OCI-LY1 (cell line): ENCODE data around the gene CAMTA1.

Experiments
- H2AFZ ChIP-seq: fragments of 200-600 bp; sonication (generic), shearing (Covaris generic); 2 replicates; pipeline ENCODE4 v1.6.0; 2014; ENCODE audit warnings: antibody characterized with exemption, mild to moderate bottlenecking, low read length
- H3F3A ChIP-seq: fragments of 200-600 bp; sonication (generic), shearing (Covaris generic); 2 replicates; pipeline ENCODE4 v1.6.0; 2014; ENCODE audit warnings: mild to moderate bottlenecking, antibody characterized with exemption, low read length, moderate library complexity; ENCODE audit not compliant: insufficient read depth
- H3K27ac ChIP-seq: fragments of 200-600 bp; sonication (generic); 2 replicates; pipeline ENCODE4 v1.5.1; 2014; ENCODE audit warnings: low read length, mixed run types, mild to moderate bottlenecking, low read depth; ENCODE audit not compliant: poor library complexity, severe bottlenecking
- H3K27me3 ChIP-seq: fragments of 200-600 bp; sonication (generic); 2 replicates; pipeline ENCODE4 v1.6.0; 2014; ENCODE audit warnings: antibody characterized with exemption, mild to moderate bottlenecking, low read length, moderate library complexity; ENCODE audit not compliant: insufficient read depth
- H3K36me3 ChIP-seq: fragments of 200-600 bp; sonication (generic); 2 replicates; pipeline ENCODE4 v1.6.1; 2014; ENCODE audit warnings: mild to moderate bottlenecking, antibody characterized with exemption, low read length, moderate library complexity, mixed read lengths; ENCODE audit not compliant: insufficient read depth
- H3K4me1 ChIP-seq: fragments of 200-600 bp; sonication (generic); 2 replicates; pipeline ENCODE4 v1.5.1; 2014; ENCODE audit warnings: mild to moderate bottlenecking, low read length, moderate library complexity; ENCODE audit not compliant: insufficient read depth, severe bottlenecking
- H3K4me2 ChIP-seq: fragments of 200-600 bp; sonication (generic), shearing (Covaris generic); 2 replicates; pipeline ENCODE4 v1.6.1; 2014; ENCODE audit warnings: low read length
- H3K4me3 ChIP-seq: fragments of 200-600 bp; sonication (generic); 2 replicates; pipeline ENCODE4 v1.5.1; 2014; ENCODE audit warnings: low read length, low read depth, mild to moderate bottlenecking, mixed read lengths; ENCODE audit not compliant: poor library complexity, severe bottlenecking
- H3K79me2 ChIP-seq: fragments of 200-600 bp; shearing (Covaris generic); 2 replicates; pipeline ENCODE4 v1.6.1; 2016; ENCODE audit warnings: mixed run types, low read length, mixed read lengths; ENCODE audit not compliant: insufficient read depth
- H3K9ac ChIP-seq: fragments of 200-600 bp; sonication (generic), shearing (Covaris generic); 2 replicates; pipeline ENCODE4 v1.6.1; 2014; ENCODE audit warnings: mild to moderate bottlenecking, low read length, mixed read lengths
- H3K9me2 ChIP-seq: fragments of 200-600 bp; sonication (generic), shearing (Covaris generic); 2 replicates; pipeline ENCODE4 v1.6.1; 2014; ENCODE audit warnings: low read depth, mild to moderate bottlenecking, low read length, mixed read lengths
- H3K9me3 ChIP-seq: fragments of 200-600 bp; shearing (Covaris generic); 2 replicates; pipeline ENCODE4 v1.6.1; 2014; ENCODE audit warnings: low read length, mixed read lengths
- H4K20me1 ChIP-seq: fragments of 200-600 bp; sonication (generic), shearing (Covaris generic); 2 replicates; pipeline ENCODE4 v1.6.0; 2016; ENCODE audit warnings: mild to moderate bottlenecking, low read length; ENCODE audit not compliant: insufficient read depth
- EZH2 ChIP-seq: fragments of 200-600 bp; sonication (generic), shearing (Covaris generic); IDR thresholded peaks from 2 replicates; pipeline ENCODE4 v1.8.0; 2017; ENCODE audit warnings: borderline replicate concordance, mixed run types, mild to moderate bottlenecking, antibody characterized with exemption, low read length, moderate library complexity, mixed read lengths
- TF ChIP-seq, protein P1 (sequence below): fragments of 200-600 bp; sonication (generic), shearing (Covaris generic); IDR thresholded peaks from 2 replicates; pipeline ENCODE4 v1.5.1; 2017; ENCODE audit warnings: mild to moderate bottlenecking, antibody characterized with exemption, low read length, moderate library complexity, mixed read lengths

CAMTA1 gene

GRCh38 chr1:6996866-6997265 is 211.6 kb downstream of the CAMTA1 start:
- no peak overlapping the region for H3K9ac ChIP-seq
- H3K9me3 ChIP-seq = no peaks in the 10 kb centered on the region
- H3K9me2 ChIP-seq = no peaks in the 10 kb centered on the region
- no peak for TF ChIP-seq EZH2
- TF ChIP-seq, protein P1, sequence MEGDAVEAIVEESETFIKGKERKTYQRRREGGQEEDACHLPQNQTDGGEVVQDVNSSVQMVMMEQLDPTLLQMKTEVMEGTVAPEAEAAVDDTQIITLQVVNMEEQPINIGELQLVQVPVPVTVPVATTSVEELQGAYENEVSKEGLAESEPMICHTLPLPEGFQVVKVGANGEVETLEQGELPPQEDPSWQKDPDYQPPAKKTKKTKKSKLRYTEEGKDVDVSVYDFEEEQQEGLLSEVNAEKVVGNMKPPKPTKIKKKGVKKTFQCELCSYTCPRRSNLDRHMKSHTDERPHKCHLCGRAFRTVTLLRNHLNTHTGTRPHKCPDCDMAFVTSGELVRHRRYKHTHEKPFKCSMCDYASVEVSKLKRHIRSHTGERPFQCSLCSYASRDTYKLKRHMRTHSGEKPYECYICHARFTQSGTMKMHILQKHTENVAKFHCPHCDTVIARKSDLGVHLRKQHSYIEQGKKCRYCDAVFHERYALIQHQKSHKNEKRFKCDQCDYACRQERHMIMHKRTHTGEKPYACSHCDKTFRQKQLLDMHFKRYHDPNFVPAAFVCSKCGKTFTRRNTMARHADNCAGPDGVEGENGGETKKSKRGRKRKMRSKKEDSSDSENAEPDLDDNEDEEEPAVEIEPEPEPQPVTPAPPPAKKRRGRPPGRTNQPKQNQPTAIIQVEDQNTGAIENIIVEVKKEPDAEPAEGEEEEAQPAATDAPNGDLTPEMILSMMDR = no peak
- H3K4me1 ChIP-seq = no peaks in the 10 kb centered on the region
- no peak overlapping the region for H2AFZ ChIP-seq
- no peak overlapping the region for H3K4me2 ChIP-seq
- H3K27ac ChIP-seq = no peak overlapping the region
- no peaks in the 10 kb centered on the region; the same call in 1 of the 2 replicates for H3K36me3 ChIP-seq
- no peaks in the 10 kb centered on the region; the same call in 1 of the 2 replicates for H3K27me3 ChIP-seq
- no peaks in the 10 kb centered on the region for H3K79me2 ChIP-seq
- H4K20me1 ChIP-seq = no peaks in the 10 kb centered on the region
- H3F3A ChIP-seq = no peaks in the 10 kb centered on the region
- H3K4me3 ChIP-seq = no peak overlapping the region

- Histone ChIP-seq H3K36me3 (no peaks in the 10 kb centered on the region; the same call in 1 of the 2 replicates), H3F3A (no peaks in the 10 kb centered on the region), H3K79me2 (no peaks in the 10 kb centered on the region), H3K27me3 (no peaks in the 10 kb centered on the region), H3K9ac (no peak overlapping the region), H2AFZ (no peak overlapping the region), H3K4me1 (no peaks in the 10 kb centered on the region), H3K9me2 (no peaks in the 10 kb centered on the region), H4K20me1 (no peaks in the 10 kb centered on the region), H3K9me3 (no peaks in the 10 kb centered on the region), H3K27ac (no peak overlapping the region), H3K4me3 (no peak overlapping the region), H3K4me2 (no peak overlapping the region)
- TF ChIP-seq, protein P1 = no peak
- no peak for TF ChIP-seq EZH2
These were observed 213.0 kb downstream of the CAMTA1 start for GRCh38 chr1:6998267-6998666.

- no peak overlapping the region for H3K27ac ChIP-seq
- no peak overlapping the region for H3K4me2 ChIP-seq
- H3K9me3 ChIP-seq = no peaks in the 10 kb centered on the region
- no peaks in the 10 kb centered on the region for H3K36me3 ChIP-seq
- H3K4me1 ChIP-seq = no peaks in the 10 kb centered on the region
- no peak overlapping the region for H3K9ac ChIP-seq
- no peak overlapping the region for H3K4me3 ChIP-seq
- no peaks in the 10 kb centered on the region for H3K9me2 ChIP-seq
- H4K20me1 ChIP-seq = no peaks in the 10 kb centered on the region
- no peaks in the 10 kb centered on the region for H3K27me3 ChIP-seq
- TF ChIP-seq, protein P1 = no peak
- no peak for TF ChIP-seq EZH2
- no peaks in the 10 kb centered on the region for H3K79me2 ChIP-seq
- no peaks in the 10 kb centered on the region for H3F3A ChIP-seq
- H2AFZ ChIP-seq = no peak overlapping the region
These were observed 214.6 kb downstream of the CAMTA1 start for GRCh38 chr1:6999826-7000225.
